Astrocyte (in vitro differentiated cells and primary cell): ENCODE measurements around the gene ZEB1. TPM values are rescaled to one million over a fixed set of nuclear protein-coding genes. Genes with fewer than 3 reads are reported as not detected.

ENCODE experiments used
- DNase-seq: peaks from one replicate; pipeline ENCODE4 v3.0.0-alpha.2; 2010; ENCODE audit warnings: low read depth
- FAIRE-seq: peaks from 2 replicates; lab custom pipeline; 2011; peaks lifted over from hg19 to GRCh38; lab: Jason Lieb, UNC
- H2AFZ ChIP-seq: 2 replicates; pipeline ENCODE4 v1.6.0; 2012; ENCODE audit warnings: low read depth, low read length, inconsistent platforms
- H3K27ac ChIP-seq: 2 replicates; pipeline ENCODE4 v1.5.1; 2011; ENCODE audit warnings: low read depth, low read length, inconsistent platforms
- H3K27me3 ChIP-seq: 2 replicates; pipeline ENCODE4 v1.6.0; 2011; ENCODE audit warnings: low read length, inconsistent platforms; ENCODE audit not compliant: insufficient read depth
- H3K36me3 ChIP-seq: 2 replicates; pipeline ENCODE4 v1.5.1; 2011; ENCODE audit warnings: low read length, inconsistent platforms; ENCODE audit not compliant: insufficient read depth
- H3K4me1 ChIP-seq: 2 replicates; pipeline ENCODE4 v1.5.1; 2011; ENCODE audit warnings: low read length, inconsistent platforms; ENCODE audit not compliant: insufficient read depth
- H3K4me2 ChIP-seq: 2 replicates; pipeline ENCODE4 v1.6.0; 2012; ENCODE audit warnings: low read length, inconsistent platforms
- H3K4me3 ChIP-seq: 2 replicates; pipeline ENCODE4 v1.5.1; 2011; ENCODE audit warnings: low read depth, mild to moderate bottlenecking, low read length, inconsistent platforms; ENCODE audit not compliant: insufficient read depth
- H3K79me2 ChIP-seq: 2 replicates; pipeline ENCODE4 v1.6.0; 2012; ENCODE audit warnings: mild to moderate bottlenecking, low read length, inconsistent platforms; ENCODE audit not compliant: insufficient read depth
- H3K9ac ChIP-seq: 2 replicates; pipeline ENCODE4 v1.6.0; 2012; ENCODE audit warnings: mild to moderate bottlenecking, low read length, inconsistent platforms
- H3K9me3 ChIP-seq: 2 replicates; pipeline ENCODE4 v1.5.1; 2012; ENCODE audit warnings: low read depth, mild to moderate bottlenecking, low read length, inconsistent platforms; ENCODE audit not compliant: insufficient read depth
- H4K20me1 ChIP-seq: 2 replicates; pipeline ENCODE4 v1.6.0; 2012; ENCODE audit warnings: low read length, inconsistent platforms; ENCODE audit not compliant: insufficient read depth
- H3K27ac Mint-ChIP-seq: one replicate; pipeline ENCODE4 v1.8.0; 2021; ENCODE audit warnings: mild to moderate bottlenecking, mixed read lengths; ENCODE audit not compliant: unreplicated experiment
- H3K27me3 Mint-ChIP-seq: one replicate; pipeline ENCODE4 v1.8.0; 2021; ENCODE audit warnings: low read depth, mixed read lengths; ENCODE audit not compliant: unreplicated experiment
- H3K36me3 Mint-ChIP-seq: one replicate; pipeline ENCODE4 v1.8.0; 2021; ENCODE audit warnings: low read depth, mixed read lengths; ENCODE audit not compliant: unreplicated experiment
- H3K4me1 Mint-ChIP-seq: one replicate; pipeline ENCODE4 v1.8.0; 2021; ENCODE audit warnings: low read depth, mixed read lengths; ENCODE audit not compliant: unreplicated experiment
- H3K4me3 Mint-ChIP-seq: one replicate; pipeline ENCODE4 v1.8.0; 2021; ENCODE audit warnings: mild to moderate bottlenecking, moderate library complexity, mixed read lengths; ENCODE audit not compliant: unreplicated experiment
- H3K9me3 Mint-ChIP-seq: one replicate; pipeline ENCODE4 v1.8.0; 2021; ENCODE audit warnings: mild to moderate bottlenecking, mixed read lengths; ENCODE audit not compliant: unreplicated experiment
- CTCF ChIP-seq: IDR thresholded peaks from 2 replicates; pipeline ENCODE4 v1.5.1; 2011; ENCODE audit warnings: low read depth, mild to moderate bottlenecking, inconsistent platforms, low read length, moderate library complexity; ENCODE audit not compliant: insufficient read depth
- EZH2 ChIP-seq: IDR thresholded peaks from 2 replicates; pipeline ENCODE4 v1.6.1; 2012; ENCODE audit warnings: mild to moderate bottlenecking, low read length, inconsistent platforms; ENCODE audit not compliant: insufficient read depth
- total RNA-seq: library from RNA; stranded (reverse); gene quantifications from 2 replicates; pipeline ENCODE4 v1.2.1, GENCODE V29; 2021

Gene ZEB1
- total RNA-seq, 1 donor from 2014 or later: 37.2 TPM

GRCh38 chr10:31460242-31460641, 141.2 kb downstream of the ZEB1 start:
- DNase-seq: peak; percentile 10
- Mint-ChIP-seq H3K9me3 (peaks cover 7% of the 10 kb centered on the region), H3K36me3 (peaks cover 23% of the 10 kb centered on the region), H3K27ac (no peak overlapping the region), H3K27me3 (no peaks in the 10 kb centered on the region), H3K4me3 (no peak overlapping the region), H3K4me1 (peaks cover 16% of the 10 kb centered on the region)
- FAIRE-seq: no peak
- Histone ChIP-seq H3K27me3 (no peaks in the 10 kb centered on the region), H3K4me2 (no peak overlapping the region), H3K9me3 (no peaks in the 10 kb centered on the region), H3K79me2 (peaks cover 64% of the 10 kb centered on the region), H4K20me1 (peaks cover 30% of the 10 kb centered on the region), H3K9ac (no peak overlapping the region), H3K36me3 (peaks cover 11% of the 10 kb centered on the region), H3K27ac (no peak overlapping the region), H2AFZ (no peak overlapping the region), H3K4me3 (no peak overlapping the region), H3K4me1 (no peaks in the 10 kb centered on the region)
- TF ChIP-seq CTCF (no peak), EZH2 (no peak)

GRCh38 chr10:31464552-31464951, 145.5 kb downstream of the ZEB1 start:
- Mint-ChIP-seq H3K27ac (no peak overlapping the region), H3K4me3 (no peak overlapping the region), H3K9me3 (peaks cover 9% of the 10 kb centered on the region), H3K36me3 (peaks cover 44% of the 10 kb centered on the region), H3K27me3 (no peaks in the 10 kb centered on the region), H3K4me1 (peaks cover 8% of the 10 kb centered on the region)
- H3K27ac ChIP-seq: no peak overlapping the region
- H3K79me2 ChIP-seq: peaks cover 47% of the 10 kb centered on the region
- H3K9me3 ChIP-seq: no peaks in the 10 kb centered on the region
- TF ChIP-seq EZH2 (no peak), CTCF (no peak)
- H3K27me3 ChIP-seq: no peaks in the 10 kb centered on the region
- peaks cover 28% of the 10 kb centered on the region for H3K36me3 ChIP-seq
- H3K4me3 ChIP-seq: no peak overlapping the region
- no peak overlapping the region for H3K4me2 ChIP-seq
- no peaks in the 10 kb centered on the region for H3K4me1 ChIP-seq
- peaks cover 22% of the 10 kb centered on the region for H4K20me1 ChIP-seq
- H2AFZ ChIP-seq: no peak overlapping the region
- DNase-seq (no peak), FAIRE-seq (no peak)
- H3K9ac ChIP-seq: no peak overlapping the region

- Histone ChIP-seq H3K27ac (no peak overlapping the region), H3K4me3 (no peak overlapping the region), H2AFZ (no peak overlapping the region), H3K9me3 (no peaks in the 10 kb centered on the region), H3K9ac (no peak overlapping the region), H4K20me1 (peaks cover 15% of the 10 kb centered on the region), H3K27me3 (no peaks in the 10 kb centered on the region), H3K79me2 (peaks cover 31% of the 10 kb centered on the region), H3K36me3 (peaks cover 28% of the 10 kb centered on the region), H3K4me1 (no peaks in the 10 kb centered on the region), H3K4me2 (no peak overlapping the region)
- no peak for DNase-seq
- Mint-ChIP-seq H3K27ac (no peak overlapping the region), H3K36me3 (peaks cover 44% of the 10 kb centered on the region), H3K27me3 (no peaks in the 10 kb centered on the region), H3K9me3 (peaks cover 9% of the 10 kb centered on the region), H3K4me3 (no peak overlapping the region), H3K4me1 (peaks cover 5% of the 10 kb centered on the region)
- TF ChIP-seq EZH2 (no peak), CTCF (no peak)
- no peak for FAIRE-seq
Measured at GRCh38 chr10:31466313-31466712, 147.3 kb downstream of the ZEB1 start.
